IgD-negative memory B cell (primary cell): Measurements from ENCODE around the gene ARMH1. TPM values are rescaled to one million over a fixed set of nuclear protein-coding genes. Genes with fewer than 3 reads are reported as not detected.
A peak's percentile ranks its signal among the peaks of the same experiment; 100 is the strongest.

ENCODE experiments used
- H3K27ac Mint-ChIP-seq, 3 donors: one replicate each; pipeline ENCODE4 v1.8.0; 2020 to 2022; ENCODE audit warnings: mild to moderate bottlenecking in 3 of 3, mixed read lengths in 3 of 3, moderate library complexity in 1 of 3
- H3K27me3 Mint-ChIP-seq: one replicate; pipeline ENCODE4 v1.8.0; 2021; ENCODE audit warnings: mixed read lengths
- H3K36me3 Mint-ChIP-seq: one replicate; pipeline ENCODE4 v1.8.0; 2020; ENCODE audit warnings: mild to moderate bottlenecking, mixed read lengths
- H3K4me1 Mint-ChIP-seq, 3 donors: one replicate each; pipeline ENCODE4 v1.8.0; 2020 to 2022; ENCODE audit warnings: mixed read lengths in 3 of 3, mild to moderate bottlenecking in 1 of 3
- H3K4me3 Mint-ChIP-seq, 4 donors: one replicate each; pipeline ENCODE4 v1.8.0; 2020 to 2022; ENCODE audit warnings: mild to moderate bottlenecking in 4 of 4, mixed read lengths in 4 of 4, moderate library complexity in 3 of 4
- H3K9me3 Mint-ChIP-seq, 3 donors: one replicate each; pipeline ENCODE4 v1.8.0; 2020 to 2021; ENCODE audit warnings: mixed read lengths in 3 of 3, mild to moderate bottlenecking in 1 of 3
- polyA plus RNA-seq: library from polyadenylated mRNA; unstranded; fragments of 300-500 nt; fragmentation: Illumina TruSeq; gene quantifications from one replicate; pipeline ENCODE4 v1.2.3, GENCODE V29; 2021

Gene ARMH1
- polyA plus RNA-seq, 1 donor from 2014 or later = 5.6 TPM

DNA sequence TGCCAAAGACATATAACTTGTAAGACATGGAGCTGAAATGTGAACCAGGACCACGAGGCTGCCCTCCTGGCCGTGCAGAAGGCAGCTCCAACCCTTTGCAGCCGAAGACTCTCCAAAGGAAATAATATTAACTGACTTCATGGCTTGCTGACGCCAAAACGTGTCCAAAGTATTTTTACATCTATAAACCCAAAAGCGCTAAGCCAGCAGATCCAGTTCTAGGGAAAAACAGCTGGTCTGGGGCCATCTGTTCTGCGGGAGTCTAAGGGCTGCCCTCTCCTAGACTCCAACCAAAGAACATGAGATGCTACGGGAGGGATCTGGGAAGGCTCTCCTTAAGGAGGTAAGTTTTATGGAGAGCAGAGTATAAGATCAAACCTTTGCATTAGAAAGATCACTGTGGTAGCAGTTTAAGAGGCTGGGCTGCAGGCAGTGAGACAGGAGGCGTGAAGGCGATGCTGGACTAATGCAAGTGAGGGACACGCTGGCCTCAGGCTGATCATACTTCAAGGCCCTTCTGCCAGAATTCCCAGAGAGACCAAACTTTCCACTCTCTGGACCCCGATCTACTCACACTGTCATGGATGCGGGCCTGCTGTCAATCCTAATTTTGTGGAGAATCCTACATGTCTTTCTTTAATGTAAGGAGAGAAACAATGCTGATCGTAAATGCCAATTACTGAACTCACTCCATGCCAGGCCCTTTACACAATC, 1.4 kb upstream of the ARMH1 start:
- peak overlapping the region; percentile 85 to 94 (median 91) for H3K4me3 Mint-ChIP-seq
- no peaks in the 10 kb centered on the region for H3K9me3 Mint-ChIP-seq
- H3K4me1 Mint-ChIP-seq = peaks cover 15 to 25% (median 15%) of the 10 kb centered on the region in 3 donors
- H3K36me3 Mint-ChIP-seq = no peaks in the 10 kb centered on the region
- peaks cover 2% of the 10 kb centered on the region for H3K27me3 Mint-ChIP-seq
- peak overlapping the region in 2 of 3 donors; percentile 84 to 95 for H3K27ac Mint-ChIP-seq

DNA sequence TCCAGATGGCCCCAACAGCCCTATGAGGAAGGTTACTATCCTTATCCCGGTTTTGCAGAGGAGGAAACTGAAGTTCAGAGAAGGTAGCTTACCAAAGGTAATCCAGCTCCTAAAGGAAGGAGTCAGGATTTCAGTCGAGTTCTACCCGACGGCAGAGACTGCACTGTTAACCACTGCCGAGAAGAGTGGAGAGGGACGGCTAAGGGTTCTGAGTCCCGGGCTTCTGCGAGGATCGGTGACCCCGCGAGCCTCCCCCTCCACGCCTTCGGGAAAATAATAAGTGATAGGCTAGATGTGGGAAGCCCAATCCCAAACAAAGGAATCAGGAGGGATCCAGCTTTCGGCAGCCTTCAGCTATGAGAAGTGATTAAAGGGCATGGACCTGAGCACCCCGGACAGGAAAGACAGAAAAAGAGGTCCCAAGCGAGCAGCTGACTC, 820 bp upstream of the ARMH1 start:
- Mint-ChIP-seq H3K36me3 (no peaks in the 10 kb centered on the region), H3K27me3 (peaks cover 2% of the 10 kb centered on the region)

DNA sequence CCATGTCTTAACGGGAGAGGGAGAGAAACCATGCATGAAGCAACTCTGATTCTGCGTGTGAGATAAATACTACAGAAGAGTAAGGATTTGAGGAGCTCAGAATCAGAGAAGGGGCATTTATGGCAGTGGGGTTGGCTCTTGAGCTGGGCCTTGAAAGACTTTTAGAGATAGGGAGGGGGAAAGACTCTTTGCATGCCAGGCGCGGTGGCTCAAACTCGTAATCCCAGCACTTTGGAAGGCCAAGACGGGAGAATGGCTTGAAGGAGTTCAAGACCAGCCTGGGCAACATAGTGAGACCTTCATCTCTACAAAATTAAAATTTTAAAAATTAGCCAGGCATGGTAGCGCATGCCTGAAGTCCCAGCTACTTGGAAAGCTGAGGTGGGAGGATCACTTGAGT, 672 bp downstream of the ARMH1 start:
- peak overlapping the region; percentile 85 to 94 (median 91) for H3K4me3 Mint-ChIP-seq

More for the DNA sequence above, 820 bp upstream of the ARMH1 start:
- Mint-ChIP-seq H3K4me1 (peaks cover 15 to 25% (median 15%) of the 10 kb centered on the region in 3 donors), H3K4me3 (peak overlapping the region; percentile 85 to 94 (median 91)), H3K9me3 (no peaks in the 10 kb centered on the region), H3K27ac (peak overlapping the region; percentile 81 to 95 (median 84))

DNA sequence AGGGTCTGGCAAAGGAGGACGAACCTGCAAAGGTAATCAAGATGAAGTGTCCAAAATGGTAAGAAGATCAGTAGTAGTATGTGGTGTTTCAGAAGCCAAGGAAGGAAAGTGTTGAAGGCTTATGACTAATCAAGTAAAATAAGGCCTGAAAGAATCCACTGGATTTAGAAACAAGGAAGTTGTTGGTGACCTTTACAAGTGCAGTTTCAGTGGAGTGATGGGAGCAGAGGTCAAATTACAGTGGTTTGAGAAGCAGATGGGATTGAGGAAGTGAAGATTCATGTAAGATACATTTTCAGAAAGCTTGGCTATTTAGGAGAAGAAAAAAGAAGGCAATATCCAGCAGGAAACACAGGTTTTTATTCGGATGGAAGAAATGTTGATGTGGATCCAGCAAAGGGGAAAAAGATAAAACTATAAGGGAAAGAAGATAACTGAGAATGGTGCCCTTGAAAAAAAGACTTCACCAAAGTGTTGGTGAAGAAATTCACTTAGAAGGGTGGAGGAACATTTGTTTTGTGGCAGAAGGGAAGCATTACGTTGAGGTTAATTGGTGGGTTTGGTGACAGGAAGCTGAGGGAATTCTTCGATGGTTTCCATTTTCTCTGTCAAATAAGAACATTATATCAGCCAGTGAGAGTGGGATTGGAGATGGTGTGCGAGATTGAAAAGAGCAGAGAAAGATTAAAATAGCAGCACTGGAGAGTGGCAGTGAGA, 2.1 kb downstream of the ARMH1 start:
- Mint-ChIP-seq H3K27ac (no peak overlapping the region), H3K4me1 (peaks cover 15 to 23% (median 15%) of the 10 kb centered on the region in 3 donors), H3K4me3 (no peak overlapping the region), H3K27me3 (peaks cover 2% of the 10 kb centered on the region), H3K36me3 (peaks cover 5% of the 10 kb centered on the region), H3K9me3 (no peaks in the 10 kb centered on the region)

More for the DNA sequence above, 672 bp downstream of the ARMH1 start:
- peak overlapping the region in 2 of 3 donors; percentile 65 to 84 for H3K27ac Mint-ChIP-seq
- H3K4me1 Mint-ChIP-seq = peaks cover 15 to 25% (median 15%) of the 10 kb centered on the region in 3 donors
- H3K27me3 Mint-ChIP-seq = peaks cover 2% of the 10 kb centered on the region
- no peaks in the 10 kb centered on the region for H3K9me3 Mint-ChIP-seq
- H3K36me3 Mint-ChIP-seq = no peaks in the 10 kb centered on the region

DNA sequence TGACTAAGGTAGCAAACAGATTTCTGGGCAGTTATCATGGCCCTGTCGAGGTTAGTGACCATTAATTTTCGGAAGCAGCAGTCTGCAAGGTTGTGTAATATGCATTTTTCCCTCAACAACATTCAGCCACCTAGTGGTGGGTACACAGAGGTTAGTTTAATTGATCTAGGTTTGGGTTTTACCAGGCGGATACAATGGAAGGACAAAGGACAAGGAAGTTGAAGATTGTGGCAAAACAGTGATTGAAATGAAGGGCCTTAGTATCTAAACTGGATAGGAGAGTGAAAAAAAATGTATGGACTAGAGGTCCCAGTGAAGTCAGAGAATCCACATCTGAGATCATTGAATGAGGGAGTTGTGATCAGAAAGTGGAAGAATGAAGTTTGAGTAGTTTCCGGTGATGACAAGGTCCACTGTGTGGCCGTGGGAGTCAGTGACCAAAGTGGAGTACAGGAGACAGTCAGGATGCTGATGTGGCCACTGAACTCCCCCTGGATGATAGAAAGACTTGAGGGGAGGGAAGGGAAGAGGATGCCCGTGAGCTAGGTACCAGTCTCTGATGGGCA, 2.8 kb downstream of the ARMH1 start:
- H3K27ac Mint-ChIP-seq = no peak overlapping the region
- H3K27me3 Mint-ChIP-seq = no peaks in the 10 kb centered on the region
- no peak overlapping the region for H3K4me3 Mint-ChIP-seq
- H3K4me1 Mint-ChIP-seq = peaks cover 10 to 18% (median 11%) of the 10 kb centered on the region in 3 donors
- H3K9me3 Mint-ChIP-seq = no peaks in the 10 kb centered on the region
- peaks cover 5% of the 10 kb centered on the region for H3K36me3 Mint-ChIP-seq

DNA sequence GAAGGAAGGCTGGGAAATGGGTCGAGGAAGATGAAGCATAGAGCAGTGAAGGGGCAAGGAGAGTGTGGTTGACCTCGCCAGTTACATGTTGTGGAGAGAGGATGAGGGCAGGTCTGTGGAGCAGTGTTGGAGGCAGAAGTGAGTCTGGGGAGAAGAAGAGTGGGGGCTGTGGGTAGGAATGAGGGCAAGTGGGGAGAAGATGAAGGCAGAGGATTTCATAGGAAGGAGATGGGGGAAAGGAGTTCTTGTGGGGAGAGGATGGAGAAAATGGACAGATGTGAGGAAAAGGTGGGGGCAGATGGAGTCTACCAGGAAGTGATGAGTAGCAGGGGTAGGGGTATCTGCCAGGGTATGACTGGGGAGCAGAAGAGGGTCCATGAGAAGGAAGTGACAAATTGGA, 3.6 kb downstream of the ARMH1 start:
- H3K4me1 Mint-ChIP-seq = peaks cover 7 to 11% (median 9%) of the 10 kb centered on the region in 3 donors
- H3K27me3 Mint-ChIP-seq = no peaks in the 10 kb centered on the region
- no peak overlapping the region for H3K27ac Mint-ChIP-seq
- peaks cover 5% of the 10 kb centered on the region for H3K36me3 Mint-ChIP-seq
- H3K4me3 Mint-ChIP-seq = no peak overlapping the region
- no peaks in the 10 kb centered on the region for H3K9me3 Mint-ChIP-seq

DNA sequence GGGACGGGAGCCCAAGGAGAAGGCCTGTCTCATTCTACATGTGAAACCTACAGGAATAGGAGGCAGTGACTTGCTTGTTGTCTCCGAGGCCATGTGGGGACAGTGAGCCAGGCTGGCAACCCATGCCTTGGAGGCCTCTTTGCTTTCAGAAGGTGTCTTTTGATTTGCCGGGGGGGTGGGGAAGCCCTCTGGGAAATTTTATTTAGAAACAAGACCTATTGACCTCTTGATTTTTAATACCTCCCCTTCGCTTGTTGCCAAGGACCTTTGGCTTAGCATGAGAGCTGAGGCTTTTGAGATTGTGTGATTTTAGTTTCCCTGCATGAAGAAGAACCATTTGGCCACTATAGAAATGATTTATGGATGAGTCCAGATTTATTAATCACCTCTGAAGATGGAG, 4.1 kb downstream of the ARMH1 start:
- Mint-ChIP-seq H3K9me3 (no peaks in the 10 kb centered on the region), H3K4me1 (peaks cover 2 to 7% (median 6%) of the 10 kb centered on the region in 3 donors), H3K27ac (peak overlapping the region in 1 of 3 donors; percentile 42), H3K4me3 (no peak overlapping the region), H3K27me3 (no peaks in the 10 kb centered on the region), H3K36me3 (peaks cover 5% of the 10 kb centered on the region)

DNA sequence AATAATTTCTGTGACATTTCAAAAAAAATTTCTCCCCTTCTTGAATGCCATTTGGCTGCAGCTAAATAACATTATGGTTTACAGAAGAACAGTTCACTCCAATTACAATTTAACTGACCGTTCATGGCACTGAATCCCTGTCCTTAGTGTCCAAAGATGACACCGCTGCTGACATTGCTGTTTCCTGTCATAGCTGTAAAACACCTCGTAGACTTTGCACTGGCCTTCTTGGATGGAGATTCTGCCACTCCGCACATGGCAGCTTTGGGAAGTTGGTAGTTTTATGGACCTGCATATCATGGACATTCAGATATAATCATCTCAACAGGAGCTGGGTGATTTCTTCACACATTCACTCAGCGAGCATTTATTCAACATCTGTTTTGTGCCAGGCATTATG, 5.0 kb downstream of the ARMH1 start:
- Mint-ChIP-seq H3K36me3 (peaks cover 5% of the 10 kb centered on the region), H3K4me3 (no peak overlapping the region), H3K27me3 (no peaks in the 10 kb centered on the region), H3K9me3 (no peaks in the 10 kb centered on the region), H3K4me1 (peaks cover 4 to 8% (median 7%) of the 10 kb centered on the region in 3 donors), H3K27ac (no peak overlapping the region)

DNA sequence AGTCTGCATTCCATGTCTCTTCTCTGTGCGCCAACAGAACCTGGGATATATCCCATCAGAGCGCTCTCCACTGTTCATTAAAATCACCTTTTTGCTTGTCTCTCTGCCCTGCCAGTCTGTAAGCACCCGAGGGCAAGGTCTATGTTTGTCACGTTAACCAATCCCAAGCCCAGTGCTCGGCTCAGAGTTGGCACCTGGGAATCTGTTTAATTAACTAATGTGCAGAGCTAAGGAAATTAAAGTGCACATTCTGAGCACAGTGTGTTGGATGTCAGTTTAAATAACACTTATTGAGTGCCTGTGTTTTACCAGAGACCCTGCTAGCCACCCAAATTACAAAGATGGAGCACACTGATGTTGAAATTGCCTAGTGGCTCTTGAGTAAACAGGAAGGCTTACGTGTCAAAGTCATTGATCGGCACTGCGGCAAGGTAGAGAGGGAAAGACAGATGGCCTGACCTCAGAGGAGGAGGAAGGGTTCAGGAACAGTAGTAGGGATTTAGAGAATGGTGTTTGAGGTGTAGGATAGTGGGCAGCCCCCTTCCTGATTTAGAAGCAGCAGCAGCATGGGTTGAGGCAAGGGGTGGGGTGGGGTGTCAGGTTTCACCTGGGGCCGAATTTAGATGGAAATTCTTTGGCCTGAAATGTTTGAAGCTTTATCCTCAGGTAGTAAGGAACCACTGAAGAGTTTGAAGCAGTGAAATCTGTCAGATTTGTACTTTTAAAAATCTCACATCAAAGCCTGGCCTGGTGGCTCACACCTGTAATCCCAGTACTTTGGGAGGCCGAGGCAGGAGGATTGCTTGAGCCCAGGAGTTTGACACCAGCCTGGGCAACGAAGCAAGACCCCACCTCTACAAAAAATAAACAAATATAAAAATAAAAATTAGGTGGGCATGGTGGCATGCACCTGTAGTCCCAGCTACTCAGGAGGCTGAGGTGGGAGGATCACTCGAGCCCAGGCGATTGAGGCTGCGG, 7.7 kb downstream of the ARMH1 start:
- H3K27ac Mint-ChIP-seq = no peak overlapping the region
- peaks cover 2 to 10% (median 9%) of the 10 kb centered on the region in 3 donors for H3K4me1 Mint-ChIP-seq
- no peaks in the 10 kb centered on the region for H3K27me3 Mint-ChIP-seq
- H3K9me3 Mint-ChIP-seq = no peaks in the 10 kb centered on the region
- no peak overlapping the region for H3K4me3 Mint-ChIP-seq
- H3K36me3 Mint-ChIP-seq = peaks cover 5% of the 10 kb centered on the region

DNA sequence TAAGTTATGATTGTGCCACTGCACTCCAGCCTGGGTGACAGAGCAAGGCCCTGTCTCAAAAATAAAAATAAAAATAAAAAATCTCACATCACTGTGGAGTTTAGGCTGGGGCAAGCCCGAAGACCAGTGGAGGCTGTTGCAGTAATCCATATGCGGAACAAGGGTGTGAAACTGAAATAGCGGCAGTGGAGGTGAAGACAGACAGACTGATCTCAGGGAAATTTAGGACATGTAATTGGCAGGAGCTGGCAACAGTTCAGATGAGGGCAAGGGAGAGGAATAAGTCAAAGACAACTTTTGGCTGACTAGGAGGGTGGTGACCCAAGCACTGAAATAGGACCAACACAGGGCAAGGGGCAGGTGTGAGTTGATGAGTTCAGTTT, 8.4 kb downstream of the ARMH1 start:
- Mint-ChIP-seq H3K4me3 (no peak overlapping the region), H3K36me3 (peaks cover 5% of the 10 kb centered on the region), H3K9me3 (no peaks in the 10 kb centered on the region), H3K27ac (no peak overlapping the region), H3K4me1 (peaks cover 2 to 10% (median 9%) of the 10 kb centered on the region in 3 donors), H3K27me3 (no peaks in the 10 kb centered on the region)

DNA sequence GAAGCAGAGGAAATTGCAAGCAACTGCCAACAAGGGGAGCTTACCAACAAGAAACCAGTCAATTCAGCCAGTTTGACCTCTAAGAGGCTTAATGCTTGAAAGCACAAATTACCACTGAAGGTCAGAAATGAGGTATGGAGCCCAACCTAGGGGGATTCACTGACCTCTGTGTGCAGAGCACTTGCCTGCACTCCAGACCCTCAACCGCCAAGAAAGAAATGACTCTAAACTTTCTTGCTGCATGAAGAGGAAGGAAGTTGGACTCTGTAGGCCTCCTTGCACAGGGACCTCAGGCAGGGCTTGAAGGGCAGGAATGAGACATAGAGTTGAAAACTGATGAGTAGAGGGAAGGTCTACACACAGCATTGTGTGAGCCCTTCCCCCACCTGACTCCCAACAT, 10.0 kb downstream of the ARMH1 start:
- H3K27me3 Mint-ChIP-seq = no peaks in the 10 kb centered on the region
- peaks cover 5% of the 10 kb centered on the region for H3K36me3 Mint-ChIP-seq
- peaks cover 3 to 10% (median 9%) of the 10 kb centered on the region in 3 donors for H3K4me1 Mint-ChIP-seq
- no peak overlapping the region for H3K27ac Mint-ChIP-seq
- H3K9me3 Mint-ChIP-seq = no peaks in the 10 kb centered on the region
- H3K4me3 Mint-ChIP-seq = no peak overlapping the region

DNA sequence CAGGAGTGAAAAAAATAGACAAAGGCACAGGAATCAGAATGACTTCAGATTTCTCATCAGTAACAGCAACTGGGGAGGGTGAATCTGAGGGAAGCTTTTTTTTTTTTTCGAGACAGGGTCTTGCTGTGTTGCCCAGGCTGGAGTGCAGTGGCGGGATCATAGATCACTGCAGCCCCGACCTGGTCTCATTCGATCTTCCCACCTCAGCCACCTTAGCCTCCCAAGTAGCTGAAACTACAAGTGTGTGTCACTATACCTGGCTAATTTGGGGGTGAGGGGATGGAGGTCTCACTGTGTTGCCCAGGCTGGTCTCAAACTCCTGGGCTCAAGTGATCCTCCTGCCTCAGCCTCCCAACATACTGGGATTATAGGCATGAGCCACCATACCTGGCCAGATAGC, 10.7 kb downstream of the ARMH1 start:
- Mint-ChIP-seq H3K9me3 (no peaks in the 10 kb centered on the region), H3K4me3 (no peak overlapping the region), H3K27me3 (no peaks in the 10 kb centered on the region), H3K4me1 (peaks cover 3 to 10% (median 9%) of the 10 kb centered on the region in 3 donors), H3K27ac (no peak overlapping the region), H3K36me3 (peaks cover 5% of the 10 kb centered on the region)

DNA sequence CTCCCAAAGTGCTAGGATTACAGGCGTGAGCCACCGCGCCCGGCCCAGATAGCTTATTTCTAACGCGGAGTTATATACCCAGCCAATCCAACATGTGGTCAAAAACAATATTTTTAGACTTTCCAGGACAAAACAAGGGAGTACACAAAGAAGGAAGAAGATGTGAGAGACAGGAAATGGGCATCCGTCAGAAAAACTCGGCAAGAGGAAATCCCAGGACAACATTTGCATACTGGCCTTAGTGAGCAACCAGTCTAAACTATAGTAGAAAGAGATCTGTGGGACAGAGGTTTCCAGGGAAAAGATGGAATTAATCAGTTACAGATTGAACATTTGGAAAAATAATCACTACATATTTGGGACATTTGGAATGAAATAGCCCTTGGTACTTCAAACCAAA, 11.4 kb downstream of the ARMH1 start:
- Mint-ChIP-seq H3K4me3 (no peak overlapping the region), H3K9me3 (no peaks in the 10 kb centered on the region), H3K27me3 (no peaks in the 10 kb centered on the region), H3K4me1 (peaks cover 3 to 10% (median 9%) of the 10 kb centered on the region in 3 donors), H3K36me3 (peaks cover 3% of the 10 kb centered on the region), H3K27ac (no peak overlapping the region)

DNA sequence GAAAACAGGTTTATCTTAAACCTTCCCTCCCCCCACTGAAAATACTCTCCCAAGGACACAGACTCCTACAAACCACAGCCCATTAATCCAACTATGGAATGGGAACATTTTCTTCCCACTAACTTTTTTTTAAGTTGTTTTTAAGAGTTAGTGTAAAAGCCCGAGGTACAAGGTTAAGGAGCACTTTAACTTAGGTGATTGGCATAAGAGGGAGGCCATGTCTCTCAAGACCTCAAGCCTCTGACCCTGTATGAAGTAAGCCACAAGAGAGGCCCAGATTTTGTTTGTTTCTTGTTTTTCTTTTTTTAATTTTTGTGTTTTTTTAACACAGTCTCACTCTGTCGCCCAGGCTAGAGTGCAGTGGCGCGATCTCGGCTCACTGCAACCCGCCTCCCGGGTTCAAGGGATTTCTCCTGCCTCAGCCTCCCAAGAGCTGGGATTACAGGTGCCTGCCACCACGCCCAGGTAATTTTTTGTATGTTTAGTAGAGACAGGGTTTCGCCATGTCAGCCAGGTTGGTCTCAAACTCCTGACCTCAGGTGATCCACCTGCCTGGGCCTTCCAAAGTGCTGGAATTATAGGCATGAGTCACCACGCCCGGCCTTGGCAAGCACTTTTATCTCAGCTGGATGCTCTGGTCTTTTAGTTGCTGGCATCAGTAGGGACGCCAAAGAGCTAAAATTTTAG, 14.4 kb downstream of the ARMH1 start:
- no peak overlapping the region for H3K27ac Mint-ChIP-seq

More for the DNA sequence above, 14.4 kb downstream of the ARMH1 start:
- no peak overlapping the region for H3K4me3 Mint-ChIP-seq
- H3K9me3 Mint-ChIP-seq = no peaks in the 10 kb centered on the region
- H3K36me3 Mint-ChIP-seq = peaks cover 2% of the 10 kb centered on the region
- no peaks in the 10 kb centered on the region for H3K27me3 Mint-ChIP-seq
- H3K4me1 Mint-ChIP-seq = peaks cover 7 to 11% (median 10%) of the 10 kb centered on the region in 3 donors
